SW 1271 (cell line): ENCODE data around the gene H3-3A.

ENCODE experiments used
- DNase-seq, 2 experiments: peaks; one replicate each; lab custom pipeline; 2025; lab: John Stamatoyannopoulos, UW

Gene H3-3A

DNA sequence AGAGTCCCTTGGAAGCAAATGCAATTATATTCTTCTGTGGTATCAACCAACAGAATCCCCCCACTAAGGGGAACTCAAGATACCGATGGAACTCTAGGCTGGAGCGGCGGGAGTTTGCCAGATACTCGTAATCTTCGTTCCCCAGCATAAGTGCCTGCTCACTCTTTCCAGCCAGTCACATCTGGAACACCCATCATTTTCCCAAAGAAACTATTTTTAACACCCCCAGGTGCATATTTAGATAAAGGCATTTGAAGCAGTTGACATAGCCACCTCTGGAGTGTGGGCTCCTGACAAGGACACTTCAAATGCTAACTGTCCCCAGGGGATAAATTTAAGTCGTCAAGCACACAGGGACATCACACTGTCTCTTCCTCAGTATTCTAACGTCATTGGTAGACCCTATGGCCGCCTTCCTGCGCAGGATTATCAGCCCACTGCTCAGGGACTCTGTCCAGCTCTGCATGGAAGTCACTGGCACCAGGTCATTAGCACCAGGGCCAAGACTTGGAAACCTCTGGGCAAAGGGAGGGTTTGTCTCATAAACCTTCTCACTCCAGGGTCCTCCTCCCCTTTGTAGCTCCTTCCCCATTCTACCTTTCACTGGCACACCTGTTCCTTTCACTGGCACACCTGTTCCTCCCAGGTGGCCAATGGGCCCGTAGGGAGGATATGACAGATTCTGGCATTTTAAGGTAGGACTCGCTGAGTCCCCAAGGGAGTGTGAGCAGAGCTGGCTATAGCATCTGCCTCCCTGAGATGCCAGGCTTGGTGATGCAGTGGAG, 48.8 kb downstream of the H3-3A start:
- DNase-seq: no peak

DNA sequence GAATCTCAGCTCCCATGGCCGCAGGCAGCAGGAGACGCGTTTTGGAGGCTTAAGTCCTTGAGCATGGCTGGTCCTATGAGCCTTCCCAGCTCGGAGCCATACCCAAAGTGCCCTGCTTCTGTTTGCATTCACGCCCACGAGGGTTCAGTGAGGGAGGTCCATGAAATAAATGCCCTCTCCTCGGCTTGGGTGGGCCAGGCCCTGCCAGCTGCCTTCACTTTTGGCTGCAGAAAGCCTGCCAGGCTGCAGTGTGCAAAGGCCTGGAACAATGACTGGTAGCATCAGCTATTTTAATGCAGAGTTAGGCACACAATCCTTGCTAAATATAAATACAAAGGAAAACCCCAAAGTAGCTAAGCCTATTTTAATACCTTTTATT, 49.4 kb downstream of the H3-3A start:
- no peak for DNase-seq

DNA sequence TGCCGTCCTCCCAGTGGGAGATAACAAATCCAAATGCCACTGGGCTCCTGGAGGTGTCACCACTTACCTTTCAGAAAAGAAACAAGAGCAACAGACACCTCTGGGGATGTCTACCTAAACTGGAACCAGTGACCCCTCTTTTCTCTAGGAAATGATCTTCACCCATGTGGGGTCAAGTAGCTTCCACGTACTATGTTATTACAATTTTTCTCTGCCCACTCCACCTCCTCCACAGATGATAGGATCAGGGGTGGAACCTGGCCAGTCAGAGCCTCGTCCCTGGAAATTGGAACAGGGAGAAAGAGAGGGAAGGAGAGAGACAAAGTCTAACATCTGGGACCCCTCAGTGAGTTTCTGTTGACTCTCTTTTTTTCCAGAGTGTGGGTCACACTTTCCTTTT, 50.1 kb downstream of the H3-3A start:
- no peak for DNase-seq

DNA sequence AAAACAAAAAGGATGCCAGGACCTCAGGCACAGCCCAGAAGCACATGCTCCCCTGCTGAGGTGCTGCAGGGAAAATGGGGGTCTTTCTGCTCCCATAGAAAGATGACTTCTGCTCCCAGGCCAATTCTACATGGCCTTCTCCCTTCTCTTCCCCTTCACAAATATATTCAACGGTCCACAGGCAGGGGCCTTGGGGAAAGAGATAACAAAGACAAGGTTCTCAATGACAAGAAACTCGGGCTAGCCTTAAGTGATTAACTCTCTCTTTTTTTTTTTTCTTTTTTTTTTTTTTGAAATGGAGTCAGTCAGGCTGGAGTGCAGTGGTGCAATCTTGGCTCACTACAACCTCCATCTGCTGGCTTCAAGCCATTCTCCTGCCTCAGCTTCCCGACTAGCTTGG, 54.2 kb downstream of the H3-3A start:
- DNase-seq: no peak

DNA sequence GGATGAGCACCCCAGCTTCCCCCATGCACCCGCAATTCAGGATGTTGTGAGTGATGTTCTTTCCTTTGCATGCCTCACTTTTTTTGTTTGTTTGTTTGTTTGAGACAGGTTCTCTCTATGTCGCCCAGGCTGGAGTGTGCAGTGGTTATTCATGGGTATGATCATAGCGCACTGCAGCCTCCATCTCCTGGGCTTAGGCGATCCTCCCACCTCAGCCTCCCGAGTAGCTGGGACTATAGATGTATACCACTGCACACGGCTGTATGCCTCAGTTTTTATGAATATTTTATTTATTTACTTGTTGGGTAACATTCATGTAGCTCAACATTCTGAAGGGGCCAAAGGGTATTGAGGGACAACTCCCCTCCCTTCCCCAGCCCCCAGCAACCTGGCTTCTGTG, 54.8 kb downstream of the H3-3A start:
- no peak for DNase-seq

DNA sequence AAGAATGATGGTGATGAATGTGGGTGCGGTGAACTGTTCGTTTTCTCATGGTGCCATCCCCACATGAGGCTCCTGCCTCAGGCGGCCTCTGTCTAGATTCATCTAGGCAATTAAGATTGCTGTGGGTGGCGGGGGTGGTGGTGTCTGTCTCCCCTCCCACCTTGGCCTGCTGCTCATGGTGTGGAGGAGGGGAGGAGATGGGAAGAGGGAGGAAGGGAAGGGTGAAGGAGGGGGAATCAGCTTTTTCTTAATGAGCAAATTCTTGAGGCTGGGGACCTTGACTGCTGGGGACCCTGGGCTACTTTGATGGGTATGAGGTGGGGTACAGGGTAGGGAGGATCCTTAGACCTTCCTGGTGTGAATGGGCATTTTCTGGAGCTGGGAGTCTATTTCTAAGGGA, 55.8 kb downstream of the H3-3A start:
- no peak for DNase-seq

DNA sequence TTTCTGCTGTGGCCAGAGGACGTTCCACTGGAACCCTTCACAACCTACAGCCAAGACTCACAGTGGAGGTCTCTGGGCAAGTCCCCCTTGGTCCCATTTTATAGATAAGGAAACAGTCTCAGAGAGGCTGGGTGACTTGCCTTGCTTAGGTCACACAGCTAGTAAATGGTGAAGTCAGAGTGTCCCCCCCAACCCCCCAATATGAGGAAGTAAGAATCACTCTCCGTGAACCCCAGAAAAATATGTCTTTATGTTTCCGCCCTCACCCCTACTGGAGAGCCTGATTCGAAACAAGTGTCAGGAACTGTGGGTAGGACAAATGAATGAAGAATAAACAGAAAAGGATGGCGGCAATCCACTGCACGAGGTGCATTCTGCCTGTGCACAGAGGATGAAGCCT, 56.7 kb downstream of the H3-3A start:
- no peak for DNase-seq

DNA sequence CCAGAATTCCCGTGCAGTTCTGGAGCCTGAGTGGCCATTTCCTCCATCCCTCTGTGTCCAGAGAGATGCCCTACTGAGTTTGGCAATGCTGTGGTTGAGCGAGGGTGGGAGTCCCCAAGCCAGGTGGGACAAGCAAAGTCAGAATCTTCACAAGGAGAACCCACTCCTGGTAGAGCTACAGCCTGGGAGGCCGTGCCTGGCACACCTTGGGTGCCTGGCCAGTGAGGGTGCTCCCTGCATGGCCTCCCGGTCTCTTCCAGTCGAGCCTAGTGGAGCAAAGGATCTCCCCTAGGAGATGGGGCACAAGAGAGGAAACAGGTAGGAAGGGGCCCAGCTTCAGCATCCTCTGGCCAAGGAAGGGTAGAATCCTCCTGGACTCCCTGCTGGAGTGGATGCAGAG, 57.9 kb downstream of the H3-3A start:
- DNase-seq: no peak

DNA sequence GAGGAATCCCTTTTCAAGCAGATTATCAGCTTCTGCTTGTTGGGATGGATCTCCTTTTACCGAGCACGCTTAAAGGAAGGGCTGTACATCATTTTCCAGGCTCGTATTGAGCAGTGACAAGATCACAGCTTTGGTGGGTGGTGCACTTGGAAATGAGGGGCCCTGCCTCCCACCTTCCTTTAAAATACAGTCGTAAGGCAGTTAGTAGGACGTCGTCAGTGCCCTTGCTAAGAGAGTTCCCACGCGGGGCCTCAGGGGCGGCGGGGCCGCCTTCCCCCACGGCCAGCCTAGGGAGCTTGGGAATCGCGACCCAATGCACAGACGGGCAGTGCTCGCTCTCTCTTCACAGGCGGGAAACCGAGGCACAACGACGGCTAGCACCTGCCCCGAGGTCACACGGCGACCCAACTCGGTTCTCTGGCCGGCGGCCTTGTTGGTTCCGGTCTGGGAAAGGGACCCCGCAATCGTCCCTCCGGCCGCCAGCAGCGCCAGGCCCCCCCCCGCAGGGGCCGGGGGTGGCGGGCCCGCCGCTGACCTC, 58.6 kb downstream of the H3-3A start:
- DNase-seq: no peak
